AG09319 (cell line): ENCODE results near the gene NOM1.

Experiments
- DNase-seq: peaks from one replicate; pipeline ENCODE4 v3.0.0-alpha.2; 2010; ENCODE audit warnings: low read depth; ENCODE audit errors: extremely low read depth
- CTCF ChIP-seq: IDR thresholded peaks from 2 replicates; pipeline ENCODE4 v1.5.1; 2011; ENCODE audit warnings: low read depth, mild to moderate bottlenecking, inconsistent platforms, low read length, moderate library complexity

NOM1 gene

GRCh38 chr7:157013602-157014549, 64.4 kb downstream of the NOM1 start:
- no peak for DNase-seq
- TF ChIP-seq CTCF = no peak

DNA sequence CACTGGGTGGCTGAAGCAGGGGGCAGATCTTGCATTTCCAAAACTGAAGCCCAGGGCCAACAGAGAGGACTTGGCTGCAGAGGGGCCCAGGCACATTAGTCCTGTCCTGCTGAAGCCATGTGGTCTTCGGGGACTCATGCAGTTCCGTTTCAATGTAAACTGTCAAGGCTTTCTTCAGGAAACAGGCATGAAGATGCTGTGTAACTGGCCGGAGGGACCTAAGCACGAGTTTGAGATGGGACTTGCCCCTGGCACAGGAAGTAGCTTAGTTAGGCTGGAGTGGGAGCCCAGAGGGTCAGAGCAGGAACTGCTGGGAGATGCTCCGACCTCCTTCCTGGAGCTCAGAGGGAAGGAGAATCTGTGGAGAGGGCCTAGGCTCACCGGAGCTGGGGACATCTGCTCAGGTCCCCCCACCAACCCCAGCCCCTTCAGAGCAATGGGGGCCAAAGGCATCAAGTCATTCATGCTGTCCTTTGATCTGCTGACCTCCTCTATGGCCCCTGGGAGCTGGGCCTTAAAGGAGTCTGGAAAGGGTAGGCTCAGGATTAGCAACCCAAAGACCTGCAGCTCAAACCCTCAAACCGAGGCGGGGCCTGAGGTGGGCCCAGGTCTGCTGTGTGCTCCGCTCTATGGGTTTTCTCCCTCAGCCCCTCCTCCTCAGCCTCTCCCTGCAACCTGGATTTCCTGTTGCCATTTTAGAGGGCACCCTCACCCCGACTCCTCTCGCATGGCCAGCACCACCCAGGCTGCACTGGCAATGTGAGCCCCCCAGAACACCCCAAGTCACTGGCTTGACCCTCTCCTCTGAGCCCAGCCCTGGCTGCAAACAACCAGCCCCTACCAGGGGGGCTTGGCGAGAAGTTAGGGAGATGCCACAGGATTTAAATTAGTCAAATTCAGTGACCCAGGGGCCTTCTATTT, 65.4 kb downstream of the NOM1 start:
- DNase-seq = no peak
- TF ChIP-seq CTCF = no peak

- DNase-seq = no peak
- no peak for TF ChIP-seq CTCF
Observed at GRCh38 chr7:157016024-157016351, 66.5 kb downstream of the NOM1 start.

- DNase-seq = no peak
- no peak for TF ChIP-seq CTCF
Observed at GRCh38 chr7:157016352-157017041, 67.0 kb downstream of the NOM1 start.

DNA sequence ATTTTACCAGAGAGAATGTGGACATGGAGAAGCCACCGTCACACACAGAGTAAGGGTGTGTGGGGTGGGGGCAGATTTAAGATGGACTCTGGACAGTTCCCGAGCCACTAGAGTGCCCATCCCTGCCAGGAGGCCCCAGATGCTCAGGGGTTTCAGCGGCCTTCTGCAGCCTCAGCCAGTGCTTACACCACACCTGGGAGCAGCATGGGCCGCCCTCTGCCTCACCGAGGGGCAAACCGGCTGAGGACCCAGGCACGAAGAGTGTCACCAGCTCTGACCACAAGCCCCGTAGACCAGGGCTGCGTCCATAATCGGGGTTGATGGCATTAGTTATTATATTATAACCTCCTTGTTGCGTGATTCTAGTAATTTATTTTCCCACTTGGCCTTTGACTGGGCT, 67.6 kb downstream of the NOM1 start:
- no peak for DNase-seq
- no peak for TF ChIP-seq CTCF

DNA sequence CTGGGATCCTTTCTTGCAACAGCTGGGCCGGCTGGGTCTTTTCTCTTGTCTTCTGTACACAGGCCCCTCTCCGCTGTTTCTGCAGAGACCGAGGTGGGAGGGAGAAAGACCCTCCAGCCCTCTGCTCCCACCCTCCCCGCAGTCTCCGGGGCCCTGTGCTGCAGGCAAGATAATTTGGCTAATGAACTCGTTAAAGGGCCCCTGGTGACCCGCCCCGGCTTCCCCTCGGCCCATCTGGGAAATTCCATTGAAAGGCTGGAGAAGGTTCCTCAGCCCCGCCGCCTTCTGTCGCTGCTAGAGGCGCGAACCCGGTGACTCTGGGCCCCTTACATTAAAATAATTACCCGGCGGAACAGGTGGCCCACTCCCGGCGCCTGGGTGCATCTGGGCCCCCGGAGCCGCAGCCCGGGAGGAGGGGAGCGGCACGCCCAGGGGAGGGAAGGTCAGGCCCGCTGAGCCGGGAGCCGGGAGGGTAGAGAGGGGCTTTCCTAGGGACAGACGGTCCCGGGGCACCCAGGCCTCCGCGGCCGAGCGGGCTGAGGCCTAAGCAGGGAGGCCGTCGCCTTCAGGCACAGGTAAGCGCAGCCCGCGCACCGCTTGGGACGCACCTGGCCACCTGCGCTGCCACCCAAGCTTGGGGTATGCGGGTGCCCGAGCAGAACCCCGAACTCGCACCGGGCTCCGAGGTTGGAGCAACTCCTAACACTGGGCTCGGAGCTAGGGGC, 68.3 kb downstream of the NOM1 start:
- no peak for TF ChIP-seq CTCF

More for the DNA sequence above, 68.3 kb downstream of the NOM1 start:
- no peak for DNase-seq
